Mucosa of rectum (tissue), 2 donors: ENCODE results near the gene MAP3K3.

Experiments used
- H3K27ac ChIP-seq, 2 donors: one replicate each; pipeline ENCODE4 v1.7.0; 2013; ENCODE audit warnings: inconsistent platforms in 2 of 2, low read depth in 2 of 2, low read length in 2 of 2
- H3K27me3 ChIP-seq, 2 donors: one replicate each; pipeline ENCODE4 v1.7.0; 2013; ENCODE audit warnings: low read length in 2 of 2; ENCODE audit not compliant: control insufficient read depth in 2 of 2, insufficient read depth in 2 of 2
- H3K36me3 ChIP-seq, 2 donors: one replicate each; pipeline ENCODE4 v1.7.0; 2013; ENCODE audit warnings: low read length in 2 of 2; ENCODE audit not compliant: control insufficient read depth in 2 of 2, insufficient read depth in 2 of 2
- H3K4me1 ChIP-seq, 2 donors: one replicate each; pipeline ENCODE4 v1.7.0; 2013; ENCODE audit warnings: low read length in 2 of 2, mild to moderate bottlenecking in 1 of 2; ENCODE audit not compliant: control insufficient read depth in 2 of 2, insufficient read depth in 2 of 2
- H3K4me3 ChIP-seq, 2 donors: one replicate each; pipeline ENCODE4 v1.7.0; 2013; ENCODE audit warnings: low read length in 2 of 2
- H3K9ac ChIP-seq, 2 donors: one replicate each; pipeline ENCODE4 v1.7.0; 2013; ENCODE audit warnings: low read length in 2 of 2, low read depth in 1 of 2, mild to moderate bottlenecking in 1 of 2
- H3K9me3 ChIP-seq, 2 donors: one replicate each; pipeline ENCODE4 v1.7.0; 2013; ENCODE audit warnings: low read length in 2 of 2; ENCODE audit not compliant: control insufficient read depth in 2 of 2
- donor health status: healthy.
- donor health status: Normal muscosa, but diverticular disease.

The MAP3K3 gene

DNA sequence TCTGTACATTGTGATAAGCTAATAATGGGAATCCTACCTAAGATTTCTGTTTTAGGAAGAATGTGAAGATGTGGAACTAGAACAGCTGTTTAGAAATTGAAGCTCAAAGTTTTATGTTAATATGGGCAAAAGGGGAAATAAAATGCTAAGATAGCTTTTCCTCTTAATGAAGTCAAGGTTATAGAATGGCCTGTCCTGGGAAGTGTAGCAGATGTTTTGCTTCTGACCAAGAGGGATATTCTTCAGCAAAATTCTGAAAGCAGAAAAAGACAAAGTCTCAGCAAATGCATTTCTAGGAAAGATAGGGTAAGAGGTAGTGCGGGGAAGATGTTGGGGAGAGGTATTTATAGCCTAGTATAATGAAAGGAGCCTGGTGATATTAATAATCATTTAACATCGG is 13.1 kb downstream of the MAP3K3 start:
- Histone ChIP-seq H3K9ac (no peak overlapping the region), H3K27me3 (no peaks in the 10 kb centered on the region), H3K36me3 (peaks cover 16 to 26% of the 10 kb centered on the region in 2 donors), H3K9me3 (no peaks in the 10 kb centered on the region), H3K4me1 (peaks cover 2 to 3% of the 10 kb centered on the region in 2 donors), H3K27ac (no peak overlapping the region), H3K4me3 (no peak overlapping the region)

DNA sequence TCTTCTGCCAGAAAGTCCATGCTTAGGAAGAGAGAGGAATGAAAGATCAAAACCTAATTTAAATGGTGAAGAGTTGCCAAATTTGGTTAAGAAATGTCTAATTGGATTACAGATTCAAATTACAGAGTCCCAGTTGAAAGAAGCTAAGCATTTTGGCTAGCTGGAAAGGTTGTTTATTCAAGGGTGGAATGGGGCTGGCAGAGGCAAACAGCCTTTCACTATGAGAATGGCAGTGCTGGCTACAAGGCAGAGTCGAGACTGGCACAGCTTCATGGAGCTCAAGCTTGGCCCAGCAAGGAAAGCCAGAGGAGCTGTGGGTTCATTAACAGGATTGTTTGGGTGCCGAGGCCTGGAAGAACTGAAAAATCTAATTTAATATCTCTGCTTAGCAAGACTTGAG is 13.6 kb downstream of the MAP3K3 start:
- Histone ChIP-seq H3K27me3 (no peaks in the 10 kb centered on the region), H3K27ac (no peak overlapping the region), H3K9ac (no peak overlapping the region), H3K4me1 (peaks cover 2 to 3% of the 10 kb centered on the region in 2 donors), H3K9me3 (no peaks in the 10 kb centered on the region), H3K4me3 (no peak overlapping the region), H3K36me3 (peaks cover 16 to 26% of the 10 kb centered on the region in 2 donors)

DNA sequence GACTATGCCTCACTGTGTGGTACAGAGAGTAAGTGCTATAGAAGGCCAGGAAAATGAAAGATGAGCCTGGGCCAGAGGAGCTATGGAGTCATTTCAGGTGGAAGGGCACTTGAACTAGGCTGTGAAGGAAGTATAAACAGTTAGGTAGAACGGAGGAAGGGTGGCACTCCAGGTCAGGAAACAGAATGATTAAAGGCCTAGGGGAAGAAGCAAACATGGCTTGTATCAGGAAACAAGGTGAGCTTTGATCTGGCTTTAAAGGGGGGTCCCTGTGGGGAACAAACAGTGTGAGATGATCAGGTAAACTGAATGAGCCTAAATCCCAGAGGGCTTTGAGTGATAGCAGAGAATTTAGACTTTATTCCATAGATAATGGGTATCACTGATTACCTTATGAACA is 16.9 kb downstream of the MAP3K3 start:
- Histone ChIP-seq H3K4me3 (no peak overlapping the region), H3K27ac (no peak overlapping the region), H3K36me3 (peaks cover 12 to 21% of the 10 kb centered on the region in 2 donors), H3K4me1 (no peaks in the 10 kb centered on the region), H3K9ac (no peak overlapping the region), H3K27me3 (no peaks in the 10 kb centered on the region), H3K9me3 (no peaks in the 10 kb centered on the region)

DNA sequence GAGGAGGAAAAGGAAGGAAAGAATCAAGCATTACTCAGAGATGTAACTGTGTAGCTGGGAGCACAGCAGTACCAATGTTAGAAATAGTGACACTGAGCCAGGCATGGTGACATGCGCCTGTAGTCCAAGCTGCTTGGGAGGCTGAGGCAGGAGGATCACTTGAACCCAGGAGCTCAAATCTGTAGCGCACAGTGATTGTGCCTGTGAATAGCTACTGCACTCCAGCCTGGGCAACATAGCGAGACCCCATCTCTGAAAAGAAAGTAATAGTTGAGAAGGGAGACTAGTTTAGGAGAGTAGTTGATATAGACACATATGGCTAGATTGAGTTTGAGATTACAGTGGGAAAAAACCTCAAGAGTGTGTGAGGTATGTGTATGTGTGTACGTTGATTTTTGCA is 17.8 kb downstream of the MAP3K3 start:
- Histone ChIP-seq H3K27me3 (no peaks in the 10 kb centered on the region), H3K36me3 (peaks cover 12 to 17% of the 10 kb centered on the region in 2 donors), H3K9ac (no peak overlapping the region), H3K27ac (no peak overlapping the region), H3K4me1 (no peaks in the 10 kb centered on the region), H3K9me3 (no peaks in the 10 kb centered on the region), H3K4me3 (no peak overlapping the region)

DNA sequence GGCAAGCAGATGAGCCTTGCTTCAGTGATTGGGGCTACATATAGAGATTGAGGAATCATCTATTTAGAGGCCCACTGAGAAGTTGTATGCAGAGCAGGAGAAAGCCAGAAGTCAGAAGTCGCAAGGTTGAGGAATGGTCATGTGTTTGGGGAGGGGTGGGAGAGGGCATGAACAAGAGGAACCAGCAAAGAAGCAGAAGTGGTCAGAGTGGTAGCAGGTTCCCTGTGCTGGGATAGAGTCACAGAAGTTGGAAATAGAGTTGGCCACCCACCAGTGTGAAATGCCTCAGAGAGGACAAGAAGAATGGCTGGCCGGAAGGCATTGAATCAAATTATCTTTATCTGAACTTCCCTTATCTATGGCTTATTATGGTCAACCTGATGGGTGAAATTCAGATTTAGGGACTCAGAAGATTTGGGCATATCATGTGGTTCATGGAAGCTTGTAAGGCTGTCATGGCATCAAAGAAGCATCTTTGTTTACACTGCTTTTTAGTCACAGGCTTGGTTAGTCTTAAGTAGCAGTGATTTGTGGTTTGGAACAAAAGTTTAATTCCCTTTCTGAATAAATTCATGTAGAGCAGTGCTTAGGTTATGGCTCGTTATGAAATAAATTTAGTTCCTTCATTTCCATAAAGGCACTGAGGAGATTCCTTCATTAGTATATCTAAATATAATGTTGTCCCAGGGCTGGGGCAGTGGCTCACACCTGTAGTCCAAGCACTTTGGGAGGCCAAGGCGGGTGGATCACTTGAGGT is 19.7 kb downstream of the MAP3K3 start:
- peaks cover 5 to 13% of the 10 kb centered on the region in 2 donors for H3K36me3 ChIP-seq
- H3K4me1 ChIP-seq: peaks cover 2 to 5% of the 10 kb centered on the region in 2 donors
- H3K4me3 ChIP-seq: no peak overlapping the region
- no peaks in the 10 kb centered on the region for H3K27me3 ChIP-seq
- no peaks in the 10 kb centered on the region for H3K9me3 ChIP-seq
- H3K27ac ChIP-seq: no peak overlapping the region
- no peak overlapping the region for H3K9ac ChIP-seq

DNA sequence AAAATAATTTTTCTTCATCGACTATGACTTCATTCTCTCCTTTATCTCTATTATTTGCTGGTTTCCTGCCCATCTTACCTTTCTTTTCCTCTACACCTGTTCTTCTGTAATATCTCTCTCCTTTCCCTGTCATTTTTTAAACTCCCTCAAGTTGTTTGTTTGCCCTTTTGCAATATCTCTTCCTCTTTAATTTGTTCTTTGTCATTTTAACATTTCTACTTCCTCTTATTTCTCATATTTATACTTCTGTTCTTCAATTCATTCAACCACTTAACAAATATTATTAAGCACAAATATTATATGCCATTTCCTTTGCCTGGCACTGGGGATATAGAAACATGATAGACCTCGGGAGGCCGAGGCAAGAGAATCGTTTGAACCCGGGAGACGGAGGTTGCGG is 22.6 kb downstream of the MAP3K3 start:
- Histone ChIP-seq H3K27ac (no peak overlapping the region), H3K9me3 (no peaks in the 10 kb centered on the region), H3K4me3 (no peak overlapping the region), H3K9ac (no peak overlapping the region), H3K27me3 (no peaks in the 10 kb centered on the region), H3K4me1 (peaks cover 2 to 5% of the 10 kb centered on the region in 2 donors), H3K36me3 (peaks cover 5 to 9% of the 10 kb centered on the region in 2 donors)

DNA sequence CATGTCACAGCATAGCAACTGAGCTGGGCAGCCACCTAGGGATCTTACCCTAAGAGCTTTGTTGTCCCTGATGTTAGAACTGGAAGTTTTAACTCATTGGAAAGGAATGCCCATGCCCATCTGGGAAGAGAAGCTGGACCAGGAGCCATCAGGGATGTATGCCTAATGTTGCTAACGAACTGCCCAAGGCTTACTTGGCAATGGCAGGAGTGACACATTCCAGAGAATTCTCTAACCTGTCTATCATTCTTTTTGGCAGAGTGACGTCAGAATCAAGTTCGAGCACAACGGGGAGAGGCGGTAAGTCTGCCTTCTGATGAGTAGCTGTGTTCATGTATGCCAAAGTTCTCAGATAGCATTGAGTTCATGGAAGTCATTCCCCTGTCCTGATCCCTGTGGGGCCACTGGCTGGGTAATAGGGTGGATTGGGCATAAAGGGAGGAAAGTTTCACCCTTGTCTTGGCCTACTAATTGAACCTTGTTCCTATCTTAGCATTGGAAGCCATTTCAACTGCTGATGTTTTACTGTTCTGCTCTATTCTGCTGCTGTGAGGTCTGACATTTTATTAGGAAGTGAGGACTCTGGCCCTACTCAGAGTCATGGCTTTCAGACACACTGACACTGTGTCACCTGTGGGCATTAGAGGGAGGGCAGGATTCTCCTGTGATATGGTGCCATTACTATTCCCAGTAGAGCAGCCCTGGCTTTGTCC is 23.7 kb downstream of the MAP3K3 start:
- Histone ChIP-seq H3K27ac (no peak overlapping the region), H3K9ac (no peak overlapping the region), H3K27me3 (no peaks in the 10 kb centered on the region), H3K9me3 (no peaks in the 10 kb centered on the region), H3K4me1 (peaks cover 2 to 5% of the 10 kb centered on the region in 2 donors), H3K36me3 (peaks cover 5 to 9% of the 10 kb centered on the region in 2 donors), H3K4me3 (no peak overlapping the region)

DNA sequence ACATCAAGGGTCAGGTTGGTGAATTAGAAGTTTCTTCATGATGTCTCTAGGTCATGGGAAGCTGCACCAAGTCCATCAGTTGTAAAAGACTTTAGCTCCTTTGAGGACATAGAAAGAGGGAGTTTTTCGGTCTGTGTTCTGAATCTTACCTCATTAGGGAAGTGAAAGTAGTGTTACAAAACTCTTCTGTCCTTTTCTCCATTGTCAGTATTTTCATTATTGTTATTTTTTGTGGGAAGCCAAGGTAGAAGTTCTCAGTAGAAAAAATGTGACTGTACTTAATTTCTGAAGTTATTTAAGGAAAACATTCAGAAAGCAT is 24.2 kb downstream of the MAP3K3 start:
- Histone ChIP-seq H3K27me3 (no peaks in the 10 kb centered on the region), H3K9ac (no peak overlapping the region), H3K4me3 (no peak overlapping the region), H3K9me3 (no peaks in the 10 kb centered on the region), H3K36me3 (peaks cover 5 to 9% of the 10 kb centered on the region in 2 donors), H3K4me1 (peaks cover 2 to 5% of the 10 kb centered on the region in 2 donors), H3K27ac (no peak overlapping the region)

DNA sequence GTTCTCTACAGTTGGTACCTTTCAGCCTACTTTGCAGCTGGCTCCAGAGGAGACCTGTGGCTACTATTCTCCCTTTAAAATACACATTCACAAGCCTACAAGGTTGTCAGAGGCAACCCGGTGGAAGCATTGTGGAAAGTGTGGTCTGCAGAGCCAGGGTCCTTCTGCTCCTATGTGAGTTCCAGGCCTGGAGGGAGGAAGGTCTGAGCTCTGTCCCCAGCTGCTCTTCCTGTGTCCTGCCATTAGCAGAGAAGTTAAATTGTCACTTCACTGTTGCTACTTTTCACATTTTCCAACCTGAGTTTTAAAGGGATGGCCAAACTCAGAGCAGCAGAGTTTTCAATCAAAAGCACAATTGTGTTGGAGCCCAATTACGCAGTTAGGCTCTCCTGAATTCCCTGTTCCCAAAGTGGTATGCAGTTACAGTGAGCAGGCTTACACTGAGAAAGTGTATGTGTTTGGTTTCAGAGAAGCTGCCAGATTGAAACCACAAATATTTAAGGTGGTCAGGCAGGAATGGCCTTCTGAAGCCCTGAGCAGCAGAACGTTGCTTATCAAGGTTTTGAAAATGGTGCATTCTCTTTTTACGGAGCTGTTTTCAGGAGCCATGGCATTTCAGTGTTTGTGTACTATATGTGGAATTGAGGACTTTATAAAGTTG is 25.0 kb downstream of the MAP3K3 start:
- H3K4me1 ChIP-seq: peaks cover 2 to 5% of the 10 kb centered on the region in 2 donors
- H3K36me3 ChIP-seq: peaks cover 6 to 9% of the 10 kb centered on the region in 2 donors
- H3K27me3 ChIP-seq: no peaks in the 10 kb centered on the region
- H3K4me3 ChIP-seq: no peak overlapping the region
- no peaks in the 10 kb centered on the region for H3K9me3 ChIP-seq
- no peak overlapping the region for H3K9ac ChIP-seq
- H3K27ac ChIP-seq: no peak overlapping the region

DNA sequence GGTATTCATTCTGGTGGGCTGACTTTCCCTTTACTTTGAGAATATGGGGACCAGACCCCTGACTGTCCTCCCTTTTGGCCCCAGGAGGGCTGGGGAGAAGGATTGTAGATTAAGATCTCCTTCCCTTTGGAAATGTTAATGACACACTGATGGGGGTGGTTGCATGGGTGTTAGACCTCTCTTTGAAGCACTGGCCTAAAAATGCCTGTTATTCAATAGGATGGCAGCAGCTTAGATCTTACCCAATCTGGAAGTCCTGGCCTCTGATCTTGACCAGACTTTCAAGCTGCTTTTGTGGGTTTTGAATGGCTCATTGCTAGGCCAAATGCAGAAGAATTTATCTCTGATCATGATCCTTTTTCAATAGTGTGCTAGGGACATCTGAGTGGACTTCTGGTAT is 25.7 kb downstream of the MAP3K3 start:
- Histone ChIP-seq H3K9ac (no peak overlapping the region), H3K4me3 (no peak overlapping the region), H3K36me3 (peaks cover 12% of the 10 kb centered on the region in 2 donors), H3K27me3 (no peaks in the 10 kb centered on the region), H3K9me3 (no peaks in the 10 kb centered on the region), H3K27ac (no peak overlapping the region), H3K4me1 (peaks cover 2 to 5% of the 10 kb centered on the region in 2 donors)
